Spleen (tissue), 7 donors: Measurements from ENCODE around the gene XRCC4.

Source experiments
- CTCF ChIP-seq, 11 experiments: fragments of 200-600 bp in 7 of 11; fragments of 450-650 bp in 4 of 11; sonication (generic) in 4 of 11; IDR thresholded peaks in 8 of 11; conservative IDR thresholded peaks in 3 of 11; 1 replicate in 7 of 11; 2 replicates in 4 of 11; pipeline versions ENCODE4 v1.4.0 to v1.8.0; 2016 to 2021; ENCODE audit warnings: antibody characterized with exemption in 11 of 11, inconsistent platforms in 4 of 11, mild to moderate bottlenecking in 1 of 11
- POLR2A ChIP-seq, 3 donors: fragments of 450-650 bp; IDR thresholded peaks; one replicate each; pipeline ENCODE4 v1.5.1; 2017; ENCODE audit warnings: antibody characterized with exemption in 3 of 3, mild to moderate bottlenecking in 1 of 3
- donor health status: DM: no; HTN: no; CAD: no; lungs with moderate emphysema.
- donor health status: DM: no; HTN: no; CAD: no.
- donor health status: DM: no; HTN: no; CAD: no.

- TF ChIP-seq CTCF (IDR thresholded peaks at IDR 0.05 in 8 of 11, conservative IDR thresholded peaks at IDR 0.05 in 3 of 11) (no peak), POLR2A (IDR thresholded peaks at IDR 0.05) (no peak)
Measured at GRCh38 chr5:83253720-83254119, 176.4 kb downstream of the XRCC4 start.
